ENCODE data around the gene ASTN2. TPM values are rescaled to one million over a fixed set of nuclear protein-coding genes. Genes with fewer than 3 reads are reported as not detected.

ASTN2 gene
- total and polyA plus RNA-seq, 9 of the 15 experiments (the other 6 are each of a cell fraction or from before 2014, with no cell fraction given) = 0.56 to 3.5 (median 1.9) TPM

- H4K20me1 ChIP-seq (replicated peaks; ENCODE audit: control insufficient read depth, insufficient read depth, low read length) = no peaks in the 10 kb centered on the region
- H3K4me2 ChIP-seq (ENCODE audit: insufficient read depth, low read length) = no peak overlapping the region
- 1% methylated on average over 8 of the region's 8 CpGs for WGBS (ENCODE audit: insufficient coverage, low coverage, missing lambda C conversion rate)
- H3K27me3 ChIP-seq (ENCODE audit: control insufficient read depth in 2 of 2, insufficient read depth in 2 of 2, low read length in 2 of 2) = no peaks in the 10 kb centered on the region
- H2AFZ ChIP-seq (ENCODE audit: low read depth, low read length) = no peak overlapping the region
- H3K9me1 ChIP-seq (ENCODE audit: control insufficient read depth, insufficient read depth, low read length) = no peaks in the 10 kb centered on the region
- H3K36me3 ChIP-seq (ENCODE audit: control insufficient read depth, insufficient read depth, low read length) = no peaks in the 10 kb centered on the region
- no peaks in the 10 kb centered on the region for H3K9me3 ChIP-seq (replicated peaks; ENCODE audit: control insufficient read depth, insufficient read depth, low read depth, low read length)
- FAIRE-seq (no peak), ATAC-seq (no peak), DNase-seq (ENCODE audit: extremely low read depth in 1 of 4, low spot score in 3 of 4) (no peak)
- in situ Hi-C loops (cut with MboI) = no loop called here
- POLR2A ChIA-PET = no interaction called here
- no peak overlapping the region for H3K4me3 ChIP-seq
- BruUV-seq (replicated peaks) = no TSS peak
- CTCF ChIA-PET (ENCODE audit: low intra/inter-chr PET ratio) = no interaction called here
- no peak overlapping the region for H3K9ac ChIP-seq (ENCODE audit: insufficient read depth in 1 of 2, low read depth in 2 of 2, low read length in 2 of 2)
- H3K27ac ChIP-seq (ENCODE audit: extremely low read depth, low read depth, low read length) = no peak overlapping the region
- H3K4me1 ChIP-seq (replicated peaks in 1 of 2; ENCODE audit: control insufficient read depth in 2 of 2, insufficient read depth in 2 of 2, low read length in 2 of 2) = no peaks in the 10 kb centered on the region
- intact Hi-C loops (cut with micrococcal nuclease) = no loop called here
- no peak for TF ChIP-seq HNRNPL (IDR thresholded peaks at IDR 0.05; ENCODE audit: low read depth, low read length)
- TF ChIP-seq ZNF263 (CRISPR knock-in tag; IDR thresholded peaks at IDR 0.05; ENCODE audit: borderline replicate concordance) = no peak
- no peak for TF ChIP-seq NFXL1 (CRISPR knock-in tag; IDR thresholded peaks at IDR 0.05)
- TF ChIP-seq, protein P1, sequence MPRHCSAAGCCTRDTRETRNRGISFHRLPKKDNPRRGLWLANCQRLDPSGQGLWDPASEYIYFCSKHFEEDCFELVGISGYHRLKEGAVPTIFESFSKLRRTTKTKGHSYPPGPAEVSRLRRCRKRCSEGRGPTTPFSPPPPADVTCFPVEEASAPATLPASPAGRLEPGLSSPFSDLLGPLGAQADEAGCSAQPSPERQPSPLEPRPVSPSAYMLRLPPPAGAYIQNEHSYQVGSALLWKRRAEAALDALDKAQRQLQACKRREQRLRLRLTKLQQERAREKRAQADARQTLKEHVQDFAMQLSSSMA (CRISPR knock-in tag; IDR thresholded peaks at IDR 0.05) = no peak
- TF ChIP-seq ZNF41 (CRISPR knock-in tag; conservative IDR thresholded peaks at IDR 0.05) = no peak
- TF ChIP-seq SNIP1 (IDR thresholded peaks at IDR 0.05; ENCODE audit: low read depth) = no peak
- TF ChIP-seq FOS (IDR thresholded peaks at IDR 0.05; ENCODE audit: extremely low read depth, insufficient read length) = no peak
- TF ChIP-seq ZNF583 (CRISPR knock-in tag; IDR thresholded peaks at IDR 0.05) = no peak
- TF ChIP-seq MAZ (CRISPR knock-in tag; conservative IDR thresholded peaks at IDR 0.05 in 1 of 2, IDR thresholded peaks at IDR 0.05 in 1 of 2) = no peak
- no peak for TF ChIP-seq CBFA2T3 (IDR thresholded peaks at IDR 0.05)
- TF ChIP-seq, protein P2, sequence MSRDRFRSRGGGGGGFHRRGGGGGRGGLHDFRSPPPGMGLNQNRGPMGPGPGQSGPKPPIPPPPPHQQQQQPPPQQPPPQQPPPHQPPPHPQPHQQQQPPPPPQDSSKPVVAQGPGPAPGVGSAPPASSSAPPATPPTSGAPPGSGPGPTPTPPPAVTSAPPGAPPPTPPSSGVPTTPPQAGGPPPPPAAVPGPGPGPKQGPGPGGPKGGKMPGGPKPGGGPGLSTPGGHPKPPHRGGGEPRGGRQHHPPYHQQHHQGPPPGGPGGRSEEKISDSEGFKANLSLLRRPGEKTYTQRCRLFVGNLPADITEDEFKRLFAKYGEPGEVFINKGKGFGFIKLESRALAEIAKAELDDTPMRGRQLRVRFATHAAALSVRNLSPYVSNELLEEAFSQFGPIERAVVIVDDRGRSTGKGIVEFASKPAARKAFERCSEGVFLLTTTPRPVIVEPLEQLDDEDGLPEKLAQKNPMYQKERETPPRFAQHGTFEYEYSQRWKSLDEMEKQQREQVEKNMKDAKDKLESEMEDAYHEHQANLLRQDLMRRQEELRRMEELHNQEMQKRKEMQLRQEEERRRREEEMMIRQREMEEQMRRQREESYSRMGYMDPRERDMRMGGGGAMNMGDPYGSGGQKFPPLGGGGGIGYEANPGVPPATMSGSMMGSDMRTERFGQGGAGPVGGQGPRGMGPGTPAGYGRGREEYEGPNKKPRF (IDR thresholded peaks at IDR 0.05; ENCODE audit: low read depth, low read length) = no peak
- TF ChIP-seq, protein P3, sequence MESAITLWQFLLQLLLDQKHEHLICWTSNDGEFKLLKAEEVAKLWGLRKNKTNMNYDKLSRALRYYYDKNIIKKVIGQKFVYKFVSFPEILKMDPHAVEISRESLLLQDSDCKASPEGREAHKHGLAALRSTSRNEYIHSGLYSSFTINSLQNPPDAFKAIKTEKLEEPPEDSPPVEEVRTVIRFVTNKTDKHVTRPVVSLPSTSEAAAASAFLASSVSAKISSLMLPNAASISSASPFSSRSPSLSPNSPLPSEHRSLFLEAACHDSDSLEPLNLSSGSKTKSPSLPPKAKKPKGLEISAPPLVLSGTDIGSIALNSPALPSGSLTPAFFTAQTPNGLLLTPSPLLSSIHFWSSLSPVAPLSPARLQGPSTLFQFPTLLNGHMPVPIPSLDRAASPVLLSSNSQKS (CRISPR knock-in tag; IDR thresholded peaks at IDR 0.05) = no peak
- TF ChIP-seq ZNF253 (CRISPR knock-in tag; conservative IDR thresholded peaks at IDR 0.05) = no peak
- no peak for TF ChIP-seq MEF2A (IDR thresholded peaks at IDR 0.05; ENCODE audit: control insufficient read depth, low read depth, low read length)
- no peaks in the 10 kb centered on the region for H3K79me2 ChIP-seq (ENCODE audit: control insufficient read depth, insufficient read depth, low read length)
These were observed 310.0 kb downstream of the ASTN2 start for GRCh38 chr9:117104716-117105495.

Measured in K562 (cell line).